Spleen (tissue), 11 donors: ENCODE measurements around the gene EXOSC5. TPM values are rescaled to one million over a fixed set of nuclear protein-coding genes. Genes with fewer than 3 reads are reported as not detected.

ENCODE experiments used
- DNase-seq: peaks from one replicate; pipeline ENCODE4 v3.0.0-alpha.2; 2020
- H3K27ac ChIP-seq, 8 donors: fragments of 200-600 bp; sonication (generic) in 7 of 8; 1 replicate in 4 of 8; 2 replicates in 4 of 8; pipeline versions ENCODE4 v1.5.0 to v1.8.0; 2016 to 2021; ENCODE audit warnings: inconsistent platforms in 4 of 8, mild to moderate bottlenecking in 4 of 8, moderate library complexity in 1 of 8
- H3K27me3 ChIP-seq, 7 donors: fragments of 200-600 bp; sonication (generic) in 6 of 7; replicated peaks in 1 of 7; 1 replicate in 4 of 7; 2 replicates in 3 of 7; pipeline versions ENCODE4 v1.5.0 to v1.8.0; 2016 to 2021; ENCODE audit warnings: inconsistent platforms in 3 of 7, mild to moderate bottlenecking in 1 of 7
- H3K36me3 ChIP-seq, 6 donors: fragments of 200-600 bp; sonication (generic) in 5 of 6; 1 replicate in 4 of 6; 2 replicates in 2 of 6; pipeline versions ENCODE4 v1.5.0 to v1.8.0; 2016 to 2021; ENCODE audit warnings: inconsistent platforms in 2 of 6
- H3K4me1 ChIP-seq, 6 donors: fragments of 200-600 bp; sonication (generic) in 5 of 6; 1 replicate in 3 of 6; 2 replicates in 3 of 6; pipeline versions ENCODE4 v1.5.0 to v1.8.0; 2016 to 2021; ENCODE audit warnings: inconsistent platforms in 3 of 6
- H3K4me3 ChIP-seq, 8 donors: fragments of 200-600 bp; sonication (generic) in 7 of 8; 1 replicate in 4 of 8; 2 replicates in 4 of 8; pipeline versions ENCODE4 v1.5.0 to v1.8.0; 2016 to 2021; ENCODE audit warnings: inconsistent platforms in 4 of 8, mild to moderate bottlenecking in 4 of 8, moderate library complexity in 2 of 8
- H3K9me3 ChIP-seq, 8 donors: fragments of 200-600 bp; sonication (generic) in 7 of 8; 1 replicate in 4 of 8; 2 replicates in 4 of 8; pipeline versions ENCODE4 v1.5.0 to v1.8.0; 2016 to 2021; ENCODE audit warnings: inconsistent platforms in 4 of 8
- POLR2A ChIP-seq, 3 donors: fragments of 450-650 bp; IDR thresholded peaks; one replicate each; pipeline ENCODE4 v1.5.1; 2017; ENCODE audit warnings: antibody characterized with exemption in 3 of 3, mild to moderate bottlenecking in 1 of 3
- POLR2AphosphoS5 ChIP-seq, 3 donors: sonication (generic); formaldehyde crosslinking; IDR thresholded peaks; one replicate each; pipeline ENCODE4 v1.5.1; 2017; ENCODE audit warnings: antibody characterized with exemption in 3 of 3
- WGBS, 5 donors: extraction: QIAGEN DNeasy Blood & Tissue Kit in 3 of 5; methylation state at CpG; one replicate each; pipeline versions ENCODE4 v1.1.5 to v1.1.7; 2013 to 2018; 5-methylcytosine and 5-hydroxymethylcytosine counted together
- intact Hi-C: fragments of 100-400 bp; cut with DNase I; formaldehyde crosslinking; loops from one replicate; pipeline ENCODE4 v1.15.0; 2023; ENCODE audit warnings: low total_unique reads
- polyA plus RNA-seq, 3 donors: library from polyadenylated mRNA; stranded (reverse); fragments of 200-250 nt; gene quantifications; one replicate each; pipeline ENCODE4 v1.2.1, GENCODE V29; 2013
- total RNA-seq, 7 donors: library from RNA; depleted of rRNA in 3 of 7; stranded (reverse); fragments of >200 nt in 3 of 7; fragmentation: NEBNext Ultra II Directional in 4 of 7; extraction: Animal tissue kit (Norgen Biotek cat#: 25700) in 4 of 7; gene quantifications; one replicate each; pipeline versions ENCODE4 v1.1.0 to v1.2.1, GENCODE V29; 2016 to 2021
- TF ChIP-seq, protein P1 (sequence below), 11 experiments: fragments of 200-600 bp in 7 of 11; fragments of 450-650 bp in 4 of 11; sonication (generic) in 4 of 11; IDR thresholded peaks in 8 of 11; conservative IDR thresholded peaks in 3 of 11; 1 replicate in 7 of 11; 2 replicates in 4 of 11; pipeline versions ENCODE4 v1.4.0 to v1.8.0; 2016 to 2021; ENCODE audit warnings: antibody characterized with exemption in 11 of 11, inconsistent platforms in 4 of 11, mild to moderate bottlenecking in 1 of 11
- donor health status: healthy with polysubstance abuse.
- donor health status: DM: no; HTN: no; CAD: no; lungs with moderate emphysema.
- donor health status: DM: no; HTN: no; CAD: no.
- donor health status: Bipolar disorder and iron deficiency.
- donor health status: healthy.
- donor health status: DM: no; HTN: no; CAD: no.
- donor health status: DM: yes; HTN: yes; CAD: no.

Gene EXOSC5
- total and polyA plus RNA-seq, 10 donors = 10.1 to 53.8 (median 16.8) TPM

DNA sequence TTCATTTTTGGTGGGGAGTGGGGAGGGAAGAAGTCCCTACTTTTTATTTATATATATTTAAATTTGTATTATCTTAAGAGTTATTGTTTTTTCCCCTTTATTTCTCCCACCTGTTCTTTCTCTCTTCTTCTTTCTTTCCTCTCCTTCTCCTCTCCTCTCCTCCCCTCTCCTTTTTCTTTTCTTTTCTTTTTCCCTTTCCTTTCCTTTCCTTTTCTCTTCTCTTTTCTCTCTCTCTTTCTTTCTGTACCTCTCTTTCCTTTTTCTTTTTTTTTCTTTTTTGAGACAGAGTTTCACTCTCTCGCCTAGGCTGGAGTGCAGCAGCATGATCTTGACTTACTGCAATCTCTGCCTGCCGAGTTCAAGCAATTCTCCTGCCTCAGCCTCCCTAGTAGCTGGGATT, 2.4 kb upstream of the EXOSC5 start:
- Histone ChIP-seq H3K4me1 (peaks cover 14 to 79% (median 46%) of the 10 kb centered on the region in 6 donors), H3K4me3 (no peak overlapping the region), H3K36me3 (peaks cover 0 to 34% (median 2%) of the 10 kb centered on the region in 6 donors), H3K27me3 (no peaks in the 10 kb centered on the region), H3K9me3 (no peaks in the 10 kb centered on the region), H3K27ac (no peak overlapping the region)
- no peak for DNase-seq
- TF ChIP-seq POLR2A (IDR thresholded peaks at IDR 0.05) (no peak), POLR2AphosphoS5 (IDR thresholded peaks at IDR 0.05) (no peak)
- TF ChIP-seq, protein P1, sequence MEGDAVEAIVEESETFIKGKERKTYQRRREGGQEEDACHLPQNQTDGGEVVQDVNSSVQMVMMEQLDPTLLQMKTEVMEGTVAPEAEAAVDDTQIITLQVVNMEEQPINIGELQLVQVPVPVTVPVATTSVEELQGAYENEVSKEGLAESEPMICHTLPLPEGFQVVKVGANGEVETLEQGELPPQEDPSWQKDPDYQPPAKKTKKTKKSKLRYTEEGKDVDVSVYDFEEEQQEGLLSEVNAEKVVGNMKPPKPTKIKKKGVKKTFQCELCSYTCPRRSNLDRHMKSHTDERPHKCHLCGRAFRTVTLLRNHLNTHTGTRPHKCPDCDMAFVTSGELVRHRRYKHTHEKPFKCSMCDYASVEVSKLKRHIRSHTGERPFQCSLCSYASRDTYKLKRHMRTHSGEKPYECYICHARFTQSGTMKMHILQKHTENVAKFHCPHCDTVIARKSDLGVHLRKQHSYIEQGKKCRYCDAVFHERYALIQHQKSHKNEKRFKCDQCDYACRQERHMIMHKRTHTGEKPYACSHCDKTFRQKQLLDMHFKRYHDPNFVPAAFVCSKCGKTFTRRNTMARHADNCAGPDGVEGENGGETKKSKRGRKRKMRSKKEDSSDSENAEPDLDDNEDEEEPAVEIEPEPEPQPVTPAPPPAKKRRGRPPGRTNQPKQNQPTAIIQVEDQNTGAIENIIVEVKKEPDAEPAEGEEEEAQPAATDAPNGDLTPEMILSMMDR (IDR thresholded peaks at IDR 0.05 in 8 of 11, conservative IDR thresholded peaks at IDR 0.05 in 3 of 11) = no peak
- 85 to 97% (median 90%) methylated on average over 2 of the region's 2 CpGs for WGBS, 5 donors
- intact Hi-C loops = no loop called here

DNA sequence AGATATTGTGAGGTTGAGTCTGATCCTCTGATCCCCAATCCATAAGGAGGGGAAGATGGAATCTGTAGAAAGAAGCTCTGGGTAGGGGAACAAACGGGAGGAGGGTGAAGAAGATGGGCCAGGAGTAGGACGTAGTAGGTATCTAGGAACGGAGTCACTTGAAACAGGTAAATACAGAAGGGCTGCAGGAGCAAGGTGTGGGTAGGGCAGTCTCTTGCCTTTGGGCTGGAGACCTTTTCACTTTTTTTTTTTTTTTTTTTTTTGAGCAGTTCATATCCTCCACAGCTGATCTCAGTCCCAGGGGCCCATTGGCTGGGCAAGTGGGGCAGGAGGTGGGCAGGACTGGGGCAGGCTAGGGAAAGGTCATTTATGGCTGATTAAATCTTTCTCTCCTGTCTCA, 1.9 kb upstream of the EXOSC5 start:
- no peak for TF ChIP-seq POLR2A (IDR thresholded peaks at IDR 0.05)
- no peak for TF ChIP-seq POLR2AphosphoS5 (IDR thresholded peaks at IDR 0.05)
- TF ChIP-seq, protein P1 (IDR thresholded peaks at IDR 0.05 in 8 of 11, conservative IDR thresholded peaks at IDR 0.05 in 3 of 11) = no peak
- Histone ChIP-seq H3K27ac (no peak overlapping the region), H3K4me1 (peaks cover 14 to 83% (median 48%) of the 10 kb centered on the region in 6 donors), H3K27me3 (no peaks in the 10 kb centered on the region), H3K4me3 (peak overlapping the region in 4 of 8 donors; percentile 69 to 94 (median 84)), H3K9me3 (no peaks in the 10 kb centered on the region), H3K36me3 (peaks cover 0 to 30% (median 2%) of the 10 kb centered on the region in 6 donors)
- no peak for DNase-seq
- WGBS, 5 donors = 82 to 90% (median 87%) methylated on average over 3 of the region's 3 CpGs
- intact Hi-C loops = no loop called here

DNA sequence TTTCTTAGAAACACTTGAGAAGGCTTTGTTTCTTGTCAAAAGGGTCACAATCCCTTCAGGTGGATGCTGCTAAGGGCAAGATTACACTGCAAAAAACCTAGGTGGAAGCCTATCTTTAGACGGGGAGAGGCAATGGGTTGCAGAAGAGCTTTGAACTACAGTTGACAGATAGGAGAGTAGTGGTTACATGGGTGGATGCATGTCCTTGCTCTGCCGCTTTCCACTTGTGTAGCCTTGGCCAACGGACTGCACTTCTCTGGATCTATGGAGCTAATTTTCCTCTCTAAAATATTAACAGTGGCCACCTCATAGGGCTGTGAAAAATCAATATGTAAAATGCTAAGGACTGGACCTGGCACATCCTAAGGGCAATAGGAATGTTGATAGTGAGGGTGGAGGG, 1.4 kb upstream of the EXOSC5 start:
- H3K4me1 ChIP-seq = peaks cover 14 to 83% (median 49%) of the 10 kb centered on the region in 6 donors
- H3K27me3 ChIP-seq = no peaks in the 10 kb centered on the region
- DNase-seq = no peak
- H3K9me3 ChIP-seq = no peaks in the 10 kb centered on the region
- no peak for TF ChIP-seq POLR2AphosphoS5 (IDR thresholded peaks at IDR 0.05)
- no peak for TF ChIP-seq POLR2A (IDR thresholded peaks at IDR 0.05)
- TF ChIP-seq, protein P1 (IDR thresholded peaks at IDR 0.05 in 8 of 11, conservative IDR thresholded peaks at IDR 0.05 in 3 of 11) = no peak
- intact Hi-C loops = no loop called here
- H3K4me3 ChIP-seq = peak overlapping the region; percentile 69 to 100 (median 90)
- peak overlapping the region in 2 of 8 donors; percentile 94 to 96 for H3K27ac ChIP-seq
- WGBS, 5 donors = 32 to 52% (median 40%) methylated on average over 3 of the region's 3 CpGs
- H3K36me3 ChIP-seq = peaks cover 0 to 29% (median 2%) of the 10 kb centered on the region in 6 donors

DNA sequence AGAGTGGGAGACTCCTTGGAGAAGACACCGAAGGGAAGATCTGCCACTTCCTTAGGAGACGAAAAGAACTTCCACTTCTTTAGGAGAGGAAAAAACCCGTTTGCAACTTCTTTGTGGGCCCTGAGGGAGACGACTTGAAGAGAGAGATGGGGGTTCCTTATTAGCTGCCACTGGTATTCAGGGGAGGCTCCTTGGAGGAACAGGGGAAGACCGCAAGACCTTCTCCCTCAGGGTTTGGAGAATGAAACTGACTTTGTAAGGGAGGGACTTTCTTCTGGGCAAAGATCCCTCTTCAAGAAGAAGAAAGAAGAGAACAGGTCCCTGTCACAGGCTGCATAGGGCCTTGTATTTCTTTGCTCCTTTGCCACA, 875 bp upstream of the EXOSC5 start:
- Histone ChIP-seq H3K4me1 (peaks cover 14 to 81% (median 48%) of the 10 kb centered on the region in 6 donors), H3K9me3 (no peaks in the 10 kb centered on the region), H3K4me3 (peak overlapping the region; percentile 69 to 100 (median 90)), H3K36me3 (peaks cover 0 to 29% (median under 1%) of the 10 kb centered on the region in 6 donors), H3K27me3 (no peaks in the 10 kb centered on the region), H3K27ac (peak overlapping the region; percentile 83 to 98 (median 95))
- TF ChIP-seq POLR2AphosphoS5 (IDR thresholded peaks at IDR 0.05) (no peak), POLR2A (IDR thresholded peaks at IDR 0.05) (no peak)
- TF ChIP-seq, protein P1 (IDR thresholded peaks at IDR 0.05 in 8 of 11, conservative IDR thresholded peaks at IDR 0.05 in 3 of 11) = no peak
- DNase-seq = no peak
- intact Hi-C loops = no loop called here
- 0% methylated on average over 5 of the region's 5 CpGs for WGBS, 5 donors
